Body of pancreas (tissue), 4 donors: ENCODE measurements around the gene YY1. TPM values are rescaled to one million over a fixed set of nuclear protein-coding genes. Genes with fewer than 3 reads are reported as not detected.
"Not testable (repeated sequence)": the region's sequence is repeated elsewhere in the genome, so short reads cannot be mapped to it uniquely, and the experiment has no call there.

ENCODE experiments used
- ATAC-seq: fragments of 150-250 bp; one replicate; pipeline ENCODE4 v1.9.1; 2016
- DNase-seq, 4 donors: peaks; one replicate each; pipeline ENCODE4 v3.0.0-alpha.2; 2019
- H3K27ac ChIP-seq, 4 donors: fragments of 200-600 bp; sonication (generic); 1 replicate in 3 of 4; 2 replicates in 1 of 4; pipeline versions ENCODE4 v1.5.1 to v1.6.1; 2016 to 2019; ENCODE audit warnings: mild to moderate bottlenecking in 1 of 4, mixed read lengths in 1 of 4, moderate library complexity in 1 of 4
- H3K27me3 ChIP-seq, 2 donors: fragments of 200-600 bp; sonication (generic); one replicate each; pipeline ENCODE4 v1.6.0; 2016; ENCODE audit warnings: mild to moderate bottlenecking in 1 of 2
- H3K36me3 ChIP-seq, 2 donors: fragments of 200-600 bp; sonication (generic); replicated peaks in 1 of 2; 2 replicates each; pipeline ENCODE4 v1.5.1; 2016; ENCODE audit warnings: low read depth in 2 of 2; ENCODE audit not compliant: insufficient read depth in 1 of 2
- H3K4me1 ChIP-seq: fragments of 200-600 bp; sonication (generic); one replicate; pipeline ENCODE4 v1.6.0; 2016
- H3K4me3 ChIP-seq, 2 donors: fragments of 200-600 bp; sonication (generic); 1 replicate in 1 of 2; 2 replicates in 1 of 2; pipeline ENCODE4 v1.5.1; 2016 to 2019
- H3K9me3 ChIP-seq, 3 donors: fragments of 200-600 bp; sonication (generic); 1 replicate in 2 of 3; 2 replicates in 1 of 3; pipeline ENCODE4 v1.5.1; 2016
- CTCF ChIP-seq, 7 experiments: fragments of 450-650 bp in 4 of 7; fragments of 200-600 bp in 3 of 7; sonication (generic) in 3 of 7; IDR thresholded peaks; one replicate each; pipeline ENCODE4 v1.5.1; 2016 to 2019; ENCODE audit warnings: antibody characterized with exemption in 7 of 7
- POLR2A ChIP-seq, 3 donors: fragments of 450-650 bp; IDR thresholded peaks; one replicate each; pipeline ENCODE4 v1.6.1; 2016; ENCODE audit warnings: antibody characterized with exemption in 3 of 3, mild to moderate bottlenecking in 2 of 3
- WGBS, 2 donors: methylation state at CpG; one replicate each; pipeline ENCODE4 v1.1.5; 2017; 5-methylcytosine and 5-hydroxymethylcytosine counted together
- intact Hi-C: fragments of 100-400 bp; cut with DNase I; formaldehyde crosslinking; loops from one replicate; pipeline ENCODE4 v1.15.1; 2023
- total RNA-seq, 2 donors: library from RNA; depleted of rRNA; stranded (reverse); fragments of >200 nt; gene quantifications; one replicate each; pipeline ENCODE4 v1.1.0, GENCODE V29; 2016

The YY1 gene
- total RNA-seq, 2 donors from 2014 or later: 27.0 to 30.3 TPM

GRCh38 chr14:100201701-100202100 is 37.2 kb upstream of the YY1 start:
- DNase-seq (no peak), ATAC-seq (no peak)
- Histone ChIP-seq H3K27ac (no peak overlapping the region), H3K4me1 (peaks cover 19% of the 10 kb centered on the region), H3K36me3 (no peaks in the 10 kb centered on the region), H3K9me3 (no peaks in the 10 kb centered on the region), H3K4me3 (no peak overlapping the region), H3K27me3 (no peaks in the 10 kb centered on the region)
- intact Hi-C loops: no loop called here
- WGBS, 2 donors: 82 to 83% methylated on average over 5 of the region's 5 CpGs
- TF ChIP-seq POLR2A (IDR thresholded peaks at IDR 0.05): no peak
- TF ChIP-seq CTCF (IDR thresholded peaks at IDR 0.05): no peak

- intact Hi-C loops: no loop called here
- WGBS, 2 donors: 67 to 70% methylated on average over 4 of the region's 4 CpGs
- H3K4me3 ChIP-seq: no peak overlapping the region
- peaks cover 19% of the 10 kb centered on the region for H3K4me1 ChIP-seq
- H3K36me3 ChIP-seq: no peaks in the 10 kb centered on the region
- DNase-seq (no peak), ATAC-seq (no peak)
- TF ChIP-seq CTCF (IDR thresholded peaks at IDR 0.05): no peak
- no peak for TF ChIP-seq POLR2A (IDR thresholded peaks at IDR 0.05)
- H3K27me3 ChIP-seq: no peaks in the 10 kb centered on the region
- no peak overlapping the region for H3K27ac ChIP-seq
- H3K9me3 ChIP-seq: no peaks in the 10 kb centered on the region
Measured at GRCh38 chr14:100202712-100203111, 36.2 kb upstream of the YY1 start.

GRCh38 chr14:100203146-100203545 is 35.8 kb upstream of the YY1 start:
- H3K27me3 ChIP-seq: no peaks in the 10 kb centered on the region
- TF ChIP-seq CTCF (IDR thresholded peaks at IDR 0.05) (no peak), POLR2A (IDR thresholded peaks at IDR 0.05) (no peak)
- peaks cover 19% of the 10 kb centered on the region for H3K4me1 ChIP-seq
- DNase-seq (no peak), ATAC-seq (no peak)
- peak overlapping the region in 1 of 4 donors; percentile 81 for H3K27ac ChIP-seq
- intact Hi-C loops: no loop called here
- H3K9me3 ChIP-seq: no peaks in the 10 kb centered on the region
- H3K36me3 ChIP-seq: no peaks in the 10 kb centered on the region
- H3K4me3 ChIP-seq: no peak overlapping the region
- WGBS, 2 donors: 87 to 94% methylated on average over 4 of the region's 4 CpGs

GRCh38 chr14:100203962-100204834 is 34.7 kb upstream of the YY1 start:
- H3K4me3 ChIP-seq: no peak overlapping the region
- no peaks in the 10 kb centered on the region for H3K36me3 ChIP-seq
- H3K4me1 ChIP-seq: peaks cover 19% of the 10 kb centered on the region
- H3K9me3 ChIP-seq: no peaks in the 10 kb centered on the region
- TF ChIP-seq POLR2A (IDR thresholded peaks at IDR 0.05) (peak in 2 of 3 donors; percentile 26 to 32), CTCF (IDR thresholded peaks at IDR 0.05) (no peak)
- DNase-seq (peak; percentile 59 to 73 (median 65)), ATAC-seq (peak; percentile 94)
- intact Hi-C loops: no loop called here
- no peaks in the 10 kb centered on the region for H3K27me3 ChIP-seq
- 25 to 27% methylated on average over 4 of the region's 4 CpGs for WGBS, 2 donors
- peak overlapping the region; percentile 11 to 81 (median 61) for H3K27ac ChIP-seq

- H3K9me3 ChIP-seq, DNase-seq, H3K27me3 ChIP-seq, H3K36me3 ChIP-seq, H3K4me3 ChIP-seq, ATAC-seq, intact Hi-C loops: not testable (repeated sequence)
- 71 to 83% methylated on average over 7 of the region's 7 CpGs for WGBS, 2 donors
- H3K27ac ChIP-seq: peak overlapping the region in 3 of 4 donors; percentile 60 to 81 (median 62)
- peaks cover 19% of the 10 kb centered on the region for H3K4me1 ChIP-seq
Measured at GRCh38 chr14:100204835-100205167, 34.1 kb upstream of the YY1 start.

- DNase-seq, intact Hi-C loops, H3K9me3 ChIP-seq, H3K27ac ChIP-seq, H3K27me3 ChIP-seq, H3K36me3 ChIP-seq, H3K4me3 ChIP-seq, ATAC-seq: not testable (repeated sequence)
- peaks cover 19% of the 10 kb centered on the region for H3K4me1 ChIP-seq
- WGBS, 2 donors: 88 to 92% methylated on average over 10 of the region's 10 CpGs
Measured at GRCh38 chr14:100207588-100207987, 31.4 kb upstream of the YY1 start.

GRCh38 chr14:100208136-100208535 is 30.8 kb upstream of the YY1 start:
- 90 to 96% methylated on average over 4 to 26 of the region's 33 CpGs for WGBS, 2 donors
- H3K27me3 ChIP-seq, H3K4me3 ChIP-seq, intact Hi-C loops, H3K9me3 ChIP-seq, H3K36me3 ChIP-seq, H3K27ac ChIP-seq, DNase-seq, ATAC-seq: not testable (repeated sequence)
- peaks cover 21% of the 10 kb centered on the region for H3K4me1 ChIP-seq
